Tibial artery (tissue), 4 donors: ENCODE measurements around the gene HSPBP1.

Source experiments
- DNase-seq, 2 donors: peaks; one replicate each; pipeline ENCODE4 v3.0.0-alpha.2; 2019
- H3K27ac ChIP-seq, 2 donors: fragments of 200-600 bp; sonication (generic) in 1 of 2; 1 replicate in 1 of 2; 2 replicates in 1 of 2; pipeline ENCODE4 v1.5.1; 2018 to 2019; ENCODE audit warnings: mild to moderate bottlenecking in 1 of 2
- H3K27me3 ChIP-seq, 2 donors: fragments of 200-600 bp; sonication (generic) in 1 of 2; one replicate each; pipeline versions ENCODE4 v1.5.1 to v1.6.0; 2016 to 2019
- H3K36me3 ChIP-seq, 3 donors: fragments of 200-600 bp; sonication (generic) in 2 of 3; one replicate each; pipeline ENCODE4 v1.5.1; 2016 to 2019; ENCODE audit warnings: mild to moderate bottlenecking in 2 of 3
- H3K4me1 ChIP-seq, 4 donors: fragments of 200-600 bp; sonication (generic) in 2 of 4; 1 replicate in 3 of 4; 2 replicates in 1 of 4; pipeline ENCODE4 v1.5.1; 2016 to 2019
- H3K4me3 ChIP-seq, 2 donors: fragments of 200-600 bp; sonication (generic) in 1 of 2; 1 replicate in 1 of 2; 2 replicates in 1 of 2; pipeline ENCODE4 v1.5.1; 2018 to 2019; ENCODE audit warnings: mild to moderate bottlenecking in 2 of 2
- H3K9me3 ChIP-seq, 3 donors: fragments of 200-600 bp; sonication (generic) in 1 of 3; one replicate each; pipeline ENCODE4 v1.5.1; 2016 to 2019
- intact Hi-C: fragments of 100-400 bp; cut with DNase I; formaldehyde crosslinking; loops from one replicate; pipeline ENCODE4 v1.15.0; 2023; ENCODE audit warnings: low total_unique reads
- TF ChIP-seq, protein P1 (sequence below), 2 experiments: fragments of 200-600 bp in 1 of 2; fragments of 450-650 bp in 1 of 2; IDR thresholded peaks; one replicate each; pipeline ENCODE4 v1.5.1; 2017 to 2019; ENCODE audit warnings: antibody characterized with exemption in 2 of 2, mild to moderate bottlenecking in 1 of 2, moderate library complexity in 1 of 2

Gene HSPBP1

DNA sequence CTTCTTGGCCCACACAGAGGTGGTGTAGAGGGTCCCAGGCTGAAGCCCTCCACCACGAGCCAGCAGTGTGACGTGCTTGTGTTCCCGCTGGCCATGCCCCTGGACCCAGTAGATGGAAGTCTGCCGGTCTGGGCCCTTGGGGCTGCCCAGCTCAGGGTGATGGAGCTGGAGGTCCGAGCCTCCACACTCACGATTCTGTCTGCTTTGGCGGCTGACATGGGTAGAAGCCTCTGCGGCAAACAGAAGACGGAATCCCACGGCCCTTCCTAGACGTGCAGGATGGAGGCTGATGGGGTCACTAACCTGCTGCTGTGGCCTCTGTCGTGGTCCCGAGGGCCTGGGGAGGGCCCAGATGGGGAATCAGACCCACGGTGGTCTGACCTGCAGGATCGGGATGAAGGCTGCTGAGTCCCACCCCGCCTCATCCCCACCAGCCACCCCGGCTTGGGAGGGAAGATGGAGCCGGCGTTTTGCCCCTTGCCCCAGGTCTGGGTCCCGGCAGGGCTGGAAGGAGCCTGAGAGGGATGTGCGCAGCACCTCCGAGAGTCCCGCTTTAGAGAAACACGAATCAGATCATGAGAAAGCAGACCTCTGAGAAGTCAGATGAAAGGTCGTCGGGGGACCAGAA lies 55.8 kb downstream of the HSPBP1 start:
- no peak overlapping the region for H3K4me3 ChIP-seq
- no peak overlapping the region for H3K27ac ChIP-seq
- peaks cover 0 to 43% (median 21%) of the 10 kb centered on the region in 3 donors for H3K36me3 ChIP-seq
- H3K27me3 ChIP-seq: no peaks in the 10 kb centered on the region
- no peaks in the 10 kb centered on the region for H3K4me1 ChIP-seq
- TF ChIP-seq, protein P1, sequence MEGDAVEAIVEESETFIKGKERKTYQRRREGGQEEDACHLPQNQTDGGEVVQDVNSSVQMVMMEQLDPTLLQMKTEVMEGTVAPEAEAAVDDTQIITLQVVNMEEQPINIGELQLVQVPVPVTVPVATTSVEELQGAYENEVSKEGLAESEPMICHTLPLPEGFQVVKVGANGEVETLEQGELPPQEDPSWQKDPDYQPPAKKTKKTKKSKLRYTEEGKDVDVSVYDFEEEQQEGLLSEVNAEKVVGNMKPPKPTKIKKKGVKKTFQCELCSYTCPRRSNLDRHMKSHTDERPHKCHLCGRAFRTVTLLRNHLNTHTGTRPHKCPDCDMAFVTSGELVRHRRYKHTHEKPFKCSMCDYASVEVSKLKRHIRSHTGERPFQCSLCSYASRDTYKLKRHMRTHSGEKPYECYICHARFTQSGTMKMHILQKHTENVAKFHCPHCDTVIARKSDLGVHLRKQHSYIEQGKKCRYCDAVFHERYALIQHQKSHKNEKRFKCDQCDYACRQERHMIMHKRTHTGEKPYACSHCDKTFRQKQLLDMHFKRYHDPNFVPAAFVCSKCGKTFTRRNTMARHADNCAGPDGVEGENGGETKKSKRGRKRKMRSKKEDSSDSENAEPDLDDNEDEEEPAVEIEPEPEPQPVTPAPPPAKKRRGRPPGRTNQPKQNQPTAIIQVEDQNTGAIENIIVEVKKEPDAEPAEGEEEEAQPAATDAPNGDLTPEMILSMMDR (IDR thresholded peaks at IDR 0.05): no peak
- intact Hi-C loops: no loop called here
- DNase-seq: no peak
- H3K9me3 ChIP-seq: no peaks in the 10 kb centered on the region

DNA sequence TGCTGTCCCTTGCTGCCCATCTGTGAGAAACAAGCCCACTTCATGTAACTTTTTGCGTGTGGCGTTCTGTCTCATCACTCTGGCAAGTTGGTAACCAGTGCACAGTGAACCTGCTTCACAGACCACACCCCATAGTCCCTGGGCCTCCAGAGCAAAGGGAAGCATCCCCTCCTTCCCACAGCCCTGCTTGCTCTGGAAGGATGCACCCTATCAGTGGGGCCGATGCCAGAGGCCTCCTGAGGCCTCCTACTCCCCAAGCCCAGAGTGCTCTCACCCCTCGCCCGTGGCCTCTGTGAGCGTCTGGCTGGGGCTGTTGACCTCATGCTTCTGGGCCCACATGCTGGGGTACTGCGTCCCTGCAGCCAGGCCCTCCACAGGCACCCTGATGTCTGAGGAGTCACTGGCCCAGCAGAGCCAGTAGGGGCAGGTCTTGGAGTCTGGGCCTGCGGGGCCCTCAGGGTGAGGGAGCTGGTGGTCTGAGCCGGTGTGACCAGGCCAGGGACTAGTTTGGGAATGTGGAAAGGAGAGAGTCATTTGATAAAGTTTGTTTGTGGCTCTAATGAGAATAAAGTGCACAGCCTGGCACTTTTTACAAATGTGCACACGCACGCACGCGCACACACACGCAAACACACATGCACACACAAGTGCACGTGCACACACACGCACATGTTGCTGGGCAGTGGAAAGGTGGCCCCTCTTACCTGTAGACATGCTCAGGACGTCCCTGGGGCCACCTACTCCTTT lies 56.4 kb downstream of the HSPBP1 start:
- no peaks in the 10 kb centered on the region for H3K4me1 ChIP-seq

DNA sequence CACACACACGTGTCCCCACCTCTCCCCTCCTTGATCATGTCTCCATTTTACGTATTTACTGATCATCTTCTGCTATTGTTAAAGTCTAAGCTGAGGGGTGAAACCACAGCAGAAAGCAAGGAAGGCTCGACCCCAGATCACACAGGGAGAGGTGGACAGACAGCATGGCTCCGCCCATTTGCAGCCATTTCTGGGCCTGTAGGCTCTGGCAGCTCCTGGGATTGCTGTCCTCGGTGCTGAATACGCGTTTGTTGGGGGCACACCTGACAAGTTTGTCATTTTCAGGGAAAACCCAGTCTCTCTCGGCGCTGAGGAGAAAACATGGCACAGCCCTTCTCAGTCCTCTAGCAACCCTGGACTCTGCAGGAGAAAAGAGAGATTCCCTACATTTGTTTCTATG lies 59.4 kb downstream of the HSPBP1 start:
- DNase-seq: no peak
- Histone ChIP-seq H3K9me3 (peaks cover 0 to 5% (median 0%) of the 10 kb centered on the region in 3 donors), H3K4me3 (no peak overlapping the region), H3K27me3 (peaks cover 0 to 12% of the 10 kb centered on the region in 2 donors), H3K4me1 (peaks cover 0 to 10% (median 2%) of the 10 kb centered on the region in 4 donors), H3K36me3 (peaks cover 0 to 11% (median 0%) of the 10 kb centered on the region in 3 donors), H3K27ac (no peak overlapping the region)
- intact Hi-C loops: no loop called here
- TF ChIP-seq, protein P1 (IDR thresholded peaks at IDR 0.05): no peak

More for the DNA sequence above, 56.4 kb downstream of the HSPBP1 start:
- TF ChIP-seq, protein P1 (IDR thresholded peaks at IDR 0.05): no peak
- H3K27ac ChIP-seq: no peak overlapping the region
- peaks cover 0 to 36% (median 14%) of the 10 kb centered on the region in 3 donors for H3K36me3 ChIP-seq
- H3K4me3 ChIP-seq: no peak overlapping the region
- no peak for DNase-seq
- no peaks in the 10 kb centered on the region for H3K9me3 ChIP-seq
- intact Hi-C loops: no loop called here
- H3K27me3 ChIP-seq: no peaks in the 10 kb centered on the region

DNA sequence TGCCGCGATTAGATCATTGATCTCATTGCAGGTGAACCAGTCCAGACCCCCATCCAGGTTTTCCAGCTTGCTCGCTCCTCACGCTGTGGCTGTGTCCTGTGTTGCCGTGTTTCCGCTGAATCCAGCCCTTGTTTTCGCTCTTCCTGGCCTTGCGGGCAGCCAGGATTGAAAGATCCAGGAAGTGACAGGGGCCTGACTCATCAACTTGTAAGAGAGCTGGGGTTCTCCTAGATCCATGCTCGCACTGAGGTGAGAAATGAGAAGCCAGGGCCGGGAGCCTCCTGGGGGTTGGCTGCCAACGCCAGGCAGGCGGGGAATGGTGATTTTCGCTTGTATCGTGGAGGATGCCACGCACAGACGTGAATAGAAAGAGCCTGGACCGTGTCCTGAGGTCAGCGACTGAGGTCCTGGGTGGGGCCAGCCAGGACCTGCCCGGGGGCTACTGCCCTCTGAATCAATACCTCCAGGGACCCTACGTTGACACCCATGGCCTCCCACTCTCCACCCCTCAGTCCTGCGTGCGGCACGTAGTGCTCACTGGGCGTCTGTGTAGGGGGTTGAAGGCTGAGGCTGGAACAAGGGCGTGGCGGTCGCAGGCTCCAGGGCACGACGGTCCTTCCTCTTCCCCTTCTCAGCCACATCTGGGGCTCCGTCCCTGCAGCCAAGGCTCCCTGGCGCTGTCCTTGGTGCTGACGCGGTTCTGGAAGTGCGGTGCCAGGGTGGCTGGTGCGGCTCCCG lies 63.3 kb downstream of the HSPBP1 start:
- intact Hi-C loops: loop anchor here (1.0 kb wide), 1 partner anchor 25 kb away; no protein-coding TSS in a partner anchor
- Histone ChIP-seq H3K9me3 (peaks cover 5 to 14% (median 11%) of the 10 kb centered on the region in 3 donors), H3K4me1 (peaks cover 0 to 10% (median 2%) of the 10 kb centered on the region in 4 donors), H3K36me3 (no peaks in the 10 kb centered on the region), H3K27ac (no peak overlapping the region), H3K4me3 (peak overlapping the region; percentile 27 to 36), H3K27me3 (peaks cover 0 to 14% of the 10 kb centered on the region in 2 donors)
- peak in 1 of 2 donors; percentile 69 for DNase-seq
- TF ChIP-seq, protein P1 (IDR thresholded peaks at IDR 0.05): no peak

DNA sequence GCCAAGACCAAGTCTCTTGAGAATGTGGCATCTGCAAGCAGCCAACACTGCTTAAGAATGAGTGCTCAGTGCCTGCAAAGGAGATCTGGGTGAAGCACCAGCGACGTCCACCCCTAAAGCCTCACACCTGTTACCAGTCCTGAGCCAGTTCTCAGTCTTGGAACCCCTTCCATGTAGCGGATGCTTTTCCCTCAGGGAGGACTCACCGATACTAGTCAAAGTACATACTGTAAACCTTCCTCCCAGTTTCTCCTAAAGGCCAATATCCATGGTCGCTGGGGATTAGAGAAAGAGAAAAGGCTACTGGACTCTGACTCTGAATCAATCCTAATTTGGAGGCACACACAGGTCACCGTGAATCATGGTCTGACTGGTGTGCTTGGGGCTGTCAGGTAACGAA lies 66.4 kb downstream of the HSPBP1 start:
- H3K27ac ChIP-seq: no peak overlapping the region
- no peak for DNase-seq
- intact Hi-C loops: no loop called here
- H3K4me1 ChIP-seq: peaks cover 0 to 10% (median 2%) of the 10 kb centered on the region in 4 donors
- H3K9me3 ChIP-seq: peaks cover 5 to 14% (median 11%) of the 10 kb centered on the region in 3 donors
- H3K27me3 ChIP-seq: peaks cover 0 to 14% of the 10 kb centered on the region in 2 donors
- H3K4me3 ChIP-seq: no peak overlapping the region
- H3K36me3 ChIP-seq: no peaks in the 10 kb centered on the region
- TF ChIP-seq, protein P1 (IDR thresholded peaks at IDR 0.05): no peak
